Peyer's patch (tissue), 4 donors: ENCODE results near the gene CD207. TPM values are rescaled to one million over a fixed set of nuclear protein-coding genes. Genes with fewer than 3 reads are reported as not detected.

Experiments
- DNase-seq, 3 donors: peaks; one replicate each; pipeline ENCODE4 v3.0.0-alpha.2; 2017 to 2019
- H3K27ac ChIP-seq, 4 donors: fragments of 200-600 bp; sonication (generic); one replicate each; pipeline ENCODE4 v1.5.1; 2016 to 2019
- H3K27me3 ChIP-seq, 2 donors: fragments of 200-600 bp; sonication (generic); one replicate each; pipeline ENCODE4 v1.5.1; 2019
- H3K36me3 ChIP-seq, 3 donors: fragments of 200-600 bp; sonication (generic); one replicate each; pipeline ENCODE4 v1.5.1; 2016 to 2019
- H3K4me1 ChIP-seq, 4 donors: fragments of 200-600 bp; sonication (generic); one replicate each; pipeline ENCODE4 v1.5.1; 2016 to 2019
- H3K4me3 ChIP-seq, 4 donors: fragments of 200-600 bp; sonication (generic); 1 replicate in 3 of 4; 2 replicates in 1 of 4; pipeline ENCODE4 v1.5.1; 2016 to 2019; ENCODE audit warnings: mild to moderate bottlenecking in 1 of 4
- H3K9me3 ChIP-seq, 4 donors: fragments of 200-600 bp; sonication (generic); one replicate each; pipeline ENCODE4 v1.5.1; 2016 to 2019; ENCODE audit warnings: mild to moderate bottlenecking in 1 of 4
- CTCF ChIP-seq, 6 experiments: fragments of 450-650 bp in 4 of 6; fragments of 200-600 bp in 2 of 6; sonication (generic) in 1 of 6; IDR thresholded peaks; one replicate each; pipeline ENCODE4 v1.5.1; 2017 to 2019; ENCODE audit warnings: antibody characterized with exemption in 6 of 6, mild to moderate bottlenecking in 3 of 6, moderate library complexity in 1 of 6
- POLR2A ChIP-seq, 2 donors: fragments of 450-650 bp; IDR thresholded peaks; one replicate each; pipeline ENCODE4 v1.5.1; 2017; ENCODE audit warnings: antibody characterized with exemption in 2 of 2, mild to moderate bottlenecking in 2 of 2, moderate library complexity in 2 of 2
- total RNA-seq, 4 donors: library from RNA; depleted of rRNA; stranded (reverse); fragments of >200 nt; gene quantifications; one replicate each; pipeline ENCODE4 v1.1.0, GENCODE V29; 2016

Gene CD207
- total RNA-seq, 4 donors from 2014 or later, result not detected

GRCh38 chr2:70833246-70833645, 2.4 kb downstream of the CD207 start:
- Histone ChIP-seq H3K27me3 (no peaks in the 10 kb centered on the region), H3K4me3 (no peak overlapping the region), H3K27ac (no peak overlapping the region), H3K36me3 (no peaks in the 10 kb centered on the region), H3K9me3 (no peaks in the 10 kb centered on the region), H3K4me1 (no peaks in the 10 kb centered on the region)
- no peak for DNase-seq
- no peak for TF ChIP-seq CTCF (IDR thresholded peaks at IDR 0.05)
- no peak for TF ChIP-seq POLR2A (IDR thresholded peaks at IDR 0.05)

- Histone ChIP-seq H3K4me1 (no peaks in the 10 kb centered on the region), H3K4me3 (no peak overlapping the region), H3K9me3 (no peaks in the 10 kb centered on the region), H3K27me3 (no peaks in the 10 kb centered on the region), H3K36me3 (no peaks in the 10 kb centered on the region), H3K27ac (no peak overlapping the region)
- TF ChIP-seq POLR2A (IDR thresholded peaks at IDR 0.05) (no peak), CTCF (IDR thresholded peaks at IDR 0.05) (no peak)
- DNase-seq, result no peak
Observed at GRCh38 chr2:70832386-70832785, 3.2 kb downstream of the CD207 start.

GRCh38 chr2:70831861-70832260, 3.8 kb downstream of the CD207 start:
- Histone ChIP-seq H3K4me3 (no peak overlapping the region), H3K27me3 (no peaks in the 10 kb centered on the region), H3K9me3 (no peaks in the 10 kb centered on the region), H3K4me1 (no peaks in the 10 kb centered on the region), H3K27ac (no peak overlapping the region), H3K36me3 (no peaks in the 10 kb centered on the region)
- no peak for TF ChIP-seq POLR2A (IDR thresholded peaks at IDR 0.05)
- no peak for TF ChIP-seq CTCF (IDR thresholded peaks at IDR 0.05)
- no peak for DNase-seq

GRCh38 chr2:70830366-70830765, 5.2 kb downstream of the CD207 start:
- Histone ChIP-seq H3K9me3 (no peaks in the 10 kb centered on the region), H3K27ac (no peak overlapping the region), H3K27me3 (no peaks in the 10 kb centered on the region), H3K36me3 (no peaks in the 10 kb centered on the region), H3K4me3 (no peak overlapping the region), H3K4me1 (no peaks in the 10 kb centered on the region)
- TF ChIP-seq CTCF (IDR thresholded peaks at IDR 0.05), result no peak
- no peak for TF ChIP-seq POLR2A (IDR thresholded peaks at IDR 0.05)
- DNase-seq, result no peak

GRCh38 chr2:70829916-70830315, 5.7 kb downstream of the CD207 start:
- Histone ChIP-seq H3K27ac (no peak overlapping the region), H3K4me1 (no peaks in the 10 kb centered on the region), H3K36me3 (no peaks in the 10 kb centered on the region), H3K27me3 (no peaks in the 10 kb centered on the region), H3K9me3 (no peaks in the 10 kb centered on the region), H3K4me3 (no peak overlapping the region)
- TF ChIP-seq POLR2A (IDR thresholded peaks at IDR 0.05), result no peak
- DNase-seq, result no peak

- no peak for DNase-seq
- no peaks in the 10 kb centered on the region for H3K4me1 ChIP-seq
- no peaks in the 10 kb centered on the region for H3K36me3 ChIP-seq
- TF ChIP-seq POLR2A (IDR thresholded peaks at IDR 0.05), result no peak
- TF ChIP-seq CTCF (IDR thresholded peaks at IDR 0.05), result no peak
- no peak overlapping the region for H3K4me3 ChIP-seq
- no peak overlapping the region for H3K27ac ChIP-seq
- no peaks in the 10 kb centered on the region for H3K9me3 ChIP-seq
- H3K27me3 ChIP-seq, result no peaks in the 10 kb centered on the region
Observed at GRCh38 chr2:70828914-70829824, 6.4 kb downstream of the CD207 start.
